ENCODE data around the gene NMNAT2. TPM values are rescaled to one million over a fixed set of nuclear protein-coding genes. Genes with fewer than 3 reads are reported as not detected.

The NMNAT2 gene
- total RNA-seq, 1 donor from 2014 or later, result 0.50 TPM

DNA sequence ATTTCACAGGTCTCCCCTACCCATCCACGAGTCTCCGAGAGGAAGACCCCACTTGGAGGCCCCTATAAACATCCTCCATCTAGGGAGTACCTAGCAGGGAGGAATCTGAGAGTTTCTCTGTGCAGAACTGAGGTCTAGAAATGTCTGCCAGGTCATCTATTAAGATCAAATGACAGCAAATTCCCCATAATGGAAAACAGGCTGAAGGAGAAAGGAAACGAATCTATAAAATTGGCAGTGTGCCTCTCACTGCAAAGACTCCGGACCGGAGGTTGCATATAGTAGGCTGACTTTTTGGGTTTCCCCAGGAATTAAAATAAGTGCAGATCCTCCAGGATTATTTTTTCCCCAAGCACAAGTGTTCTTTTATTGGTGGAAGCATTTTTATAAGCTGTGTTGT, 57.7 kb downstream of the NMNAT2 start:
- DNase-seq (ENCODE audit: low read depth), result no peak
- Histone ChIP-seq H3K4me1 (ENCODE audit: insufficient read depth, low read length) (no peaks in the 10 kb centered on the region), H3K27ac (ENCODE audit: low read depth, low read length) (no peak overlapping the region), H3K4me2 (ENCODE audit: low read length) (no peak overlapping the region), H3K4me3 (ENCODE audit: insufficient read depth, low read depth, low read length) (no peak overlapping the region), H3K9ac (ENCODE audit: low read length) (no peak overlapping the region), H4K20me1 (ENCODE audit: insufficient read depth, low read length) (no peaks in the 10 kb centered on the region), H2AFZ (ENCODE audit: low read depth, low read length) (no peak overlapping the region), H3K36me3 (ENCODE audit: insufficient read depth, low read length) (no peaks in the 10 kb centered on the region), H3K79me2 (ENCODE audit: insufficient read depth, low read length) (no peaks in the 10 kb centered on the region), H3K9me3 (ENCODE audit: insufficient read depth, low read depth, low read length) (no peaks in the 10 kb centered on the region), H3K27me3 (ENCODE audit: insufficient read depth, low read length) (peaks cover 15% of the 10 kb centered on the region)
- Mint-ChIP-seq H3K27me3 (ENCODE audit: low read depth, unreplicated experiment) (peaks cover 7% of the 10 kb centered on the region), H3K9me3 (ENCODE audit: unreplicated experiment) (no peaks in the 10 kb centered on the region), H3K4me1 (ENCODE audit: low read depth, unreplicated experiment) (no peaks in the 10 kb centered on the region), H3K4me3 (ENCODE audit: unreplicated experiment) (no peak overlapping the region), H3K36me3 (ENCODE audit: low read depth, unreplicated experiment) (no peaks in the 10 kb centered on the region), H3K27ac (ENCODE audit: unreplicated experiment) (no peak overlapping the region)
- FAIRE-seq, result no peak
- TF ChIP-seq EZH2 (IDR thresholded peaks at IDR 0.05; ENCODE audit: insufficient read depth, low read length), result no peak
- no peak for TF ChIP-seq CTCF (IDR thresholded peaks at IDR 0.05; ENCODE audit: insufficient read depth, low read depth, low read length)

- H3K4me3 ChIP-seq (ENCODE audit: insufficient read depth, low read depth, low read length), result no peak overlapping the region
- no peaks in the 10 kb centered on the region for H3K4me1 Mint-ChIP-seq (ENCODE audit: low read depth, unreplicated experiment)
- H3K36me3 ChIP-seq (ENCODE audit: insufficient read depth, low read length), result no peaks in the 10 kb centered on the region
- H4K20me1 ChIP-seq (ENCODE audit: insufficient read depth, low read length), result no peaks in the 10 kb centered on the region
- H3K27me3 Mint-ChIP-seq (ENCODE audit: low read depth, unreplicated experiment), result peaks cover 6% of the 10 kb centered on the region
- no peaks in the 10 kb centered on the region for H3K79me2 ChIP-seq (ENCODE audit: insufficient read depth, low read length)
- TF ChIP-seq CTCF (IDR thresholded peaks at IDR 0.05; ENCODE audit: insufficient read depth, low read depth, low read length) (no peak), EZH2 (IDR thresholded peaks at IDR 0.05; ENCODE audit: insufficient read depth, low read length) (no peak)
- H3K9me3 Mint-ChIP-seq (ENCODE audit: unreplicated experiment), result no peaks in the 10 kb centered on the region
- H3K27ac ChIP-seq (ENCODE audit: low read depth, low read length), result no peak overlapping the region
- DNase-seq (ENCODE audit: low read depth) (no peak), FAIRE-seq (no peak)
- no peak overlapping the region for H3K27ac Mint-ChIP-seq (ENCODE audit: unreplicated experiment)
- H3K27me3 ChIP-seq (ENCODE audit: insufficient read depth, low read length), result peaks cover 15% of the 10 kb centered on the region
- H3K36me3 Mint-ChIP-seq (ENCODE audit: low read depth, unreplicated experiment), result no peaks in the 10 kb centered on the region
- no peaks in the 10 kb centered on the region for H3K9me3 ChIP-seq (ENCODE audit: insufficient read depth, low read depth, low read length)
- no peak overlapping the region for H3K9ac ChIP-seq (ENCODE audit: low read length)
- no peaks in the 10 kb centered on the region for H3K4me1 ChIP-seq (ENCODE audit: insufficient read depth, low read length)
- no peak overlapping the region for H3K4me3 Mint-ChIP-seq (ENCODE audit: unreplicated experiment)
- no peak overlapping the region for H3K4me2 ChIP-seq (ENCODE audit: low read length)
- H2AFZ ChIP-seq (ENCODE audit: low read depth, low read length), result no peak overlapping the region
Measured at GRCh38 chr1:183356534-183357182, 61.5 kb downstream of the NMNAT2 start.

DNA sequence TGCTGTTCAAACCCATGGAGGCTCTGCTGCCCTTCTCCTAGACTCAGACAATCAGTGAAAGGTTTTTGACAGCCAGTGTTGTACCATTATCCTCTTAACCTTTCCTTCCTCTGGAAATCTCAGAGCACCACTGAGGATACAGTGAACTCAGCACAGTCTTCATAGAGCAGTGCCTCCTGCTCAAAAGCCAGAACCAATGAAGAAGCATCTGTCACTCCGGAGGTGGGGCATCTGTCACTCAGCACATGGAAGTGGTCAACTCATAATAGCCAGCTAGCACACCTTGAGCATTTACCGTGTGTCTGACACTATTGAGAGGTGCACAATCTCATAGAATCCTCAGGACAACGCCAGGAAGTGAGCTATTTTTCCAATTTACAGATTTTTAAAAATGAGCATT, 62.4 kb downstream of the NMNAT2 start:
- Mint-ChIP-seq H3K27me3 (ENCODE audit: low read depth, unreplicated experiment) (peaks cover 6% of the 10 kb centered on the region), H3K4me3 (ENCODE audit: unreplicated experiment) (no peak overlapping the region), H3K27ac (ENCODE audit: unreplicated experiment) (no peak overlapping the region), H3K4me1 (ENCODE audit: low read depth, unreplicated experiment) (no peaks in the 10 kb centered on the region), H3K9me3 (ENCODE audit: unreplicated experiment) (no peaks in the 10 kb centered on the region), H3K36me3 (ENCODE audit: low read depth, unreplicated experiment) (no peaks in the 10 kb centered on the region)
- H3K27ac ChIP-seq (ENCODE audit: low read depth, low read length), result no peak overlapping the region
- H3K4me1 ChIP-seq (ENCODE audit: insufficient read depth, low read length), result no peaks in the 10 kb centered on the region
- H3K79me2 ChIP-seq (ENCODE audit: insufficient read depth, low read length), result no peaks in the 10 kb centered on the region
- H3K4me2 ChIP-seq (ENCODE audit: low read length), result no peak overlapping the region
- H3K9ac ChIP-seq (ENCODE audit: low read length), result no peak overlapping the region
- H3K9me3 ChIP-seq (ENCODE audit: insufficient read depth, low read depth, low read length), result no peaks in the 10 kb centered on the region
- FAIRE-seq (no peak), DNase-seq (ENCODE audit: low read depth) (no peak)
- H2AFZ ChIP-seq (ENCODE audit: low read depth, low read length), result no peak overlapping the region
- no peak for TF ChIP-seq EZH2 (IDR thresholded peaks at IDR 0.05; ENCODE audit: insufficient read depth, low read length)
- no peak for TF ChIP-seq CTCF (IDR thresholded peaks at IDR 0.05; ENCODE audit: insufficient read depth, low read depth, low read length)
- no peaks in the 10 kb centered on the region for H3K36me3 ChIP-seq (ENCODE audit: insufficient read depth, low read length)
- no peaks in the 10 kb centered on the region for H4K20me1 ChIP-seq (ENCODE audit: insufficient read depth, low read length)
- H3K4me3 ChIP-seq (ENCODE audit: insufficient read depth, low read depth, low read length), result no peak overlapping the region
- peaks cover 17% of the 10 kb centered on the region for H3K27me3 ChIP-seq (ENCODE audit: insufficient read depth, low read length)
